HCT116 (cell line): Measurements from ENCODE around the gene CTR9.

Experiments
- ATF3 ChIP-seq: IDR thresholded peaks from 2 replicates; pipeline ENCODE4 v1.6.1; 2012
- CEBPB ChIP-seq: IDR thresholded peaks from 2 replicates; pipeline ENCODE4 v1.6.1; 2012; ENCODE audit warnings: low read depth
- CTCF ChIP-seq, 3 experiments: fragments of 200-600 bp in 1 of 3; sonication (generic) in 1 of 3; IDR thresholded peaks in 2 of 3; conservative IDR thresholded peaks in 1 of 3; 2 replicates each; pipeline ENCODE4 v1.5.1; 2012 to 2017; ENCODE audit warnings: low read depth in 2 of 3, low read length in 2 of 3, antibody characterized with exemption in 1 of 3, borderline replicate concordance in 1 of 3, control low read depth in 1 of 3, mild to moderate bottlenecking in 1 of 3, mixed read lengths in 1 of 3, mixed run types in 1 of 3, moderate library complexity in 1 of 3; ENCODE audit not compliant: insufficient read depth in 1 of 3
- EZH2 ChIP-seq: fragments of 200-600 bp; sonication (generic); IDR thresholded peaks from 2 replicates; pipeline ENCODE4 v1.6.1; 2017; ENCODE audit warnings: antibody characterized with exemption, mixed run types
- EZH2phosphoT487 ChIP-seq: fragments of 200-600 bp; IDR thresholded peaks from 2 replicates; pipeline ENCODE4 v1.6.1; 2018; ENCODE audit warnings: antibody characterized with exemption, borderline replicate concordance
- JUND ChIP-seq: IDR thresholded peaks from 2 replicates; pipeline ENCODE4 v1.6.1; 2012
- POLR2A ChIP-seq: IDR thresholded peaks from 2 replicates; pipeline ENCODE4 v1.7.0; 2011; ENCODE audit warnings: borderline replicate concordance; ENCODE audit not compliant: insufficient read depth, insufficient read length; ENCODE audit errors: extremely low read depth
- POLR2AphosphoS5 ChIP-seq: IDR thresholded peaks from 2 replicates; pipeline ENCODE4 v1.6.1; 2011; ENCODE audit warnings: mild to moderate bottlenecking, low read depth, low read length, moderate library complexity
- RAD21 ChIP-seq: IDR thresholded peaks from 2 replicates; pipeline ENCODE4 v1.6.1; 2012; ENCODE audit warnings: low read depth, mild to moderate bottlenecking
- REST ChIP-seq: IDR thresholded peaks from 2 replicates; pipeline ENCODE4 v1.6.1; 2012; ENCODE audit warnings: low read depth
- SP1 ChIP-seq: IDR thresholded peaks from 2 replicates; pipeline ENCODE4 v1.6.1; 2012; ENCODE audit warnings: low read depth
- YY1 ChIP-seq: IDR thresholded peaks from 2 replicates; pipeline ENCODE4 v1.6.1; 2011; ENCODE audit warnings: low read length, low read depth, moderate library complexity, mild to moderate bottlenecking; ENCODE audit not compliant: insufficient replicate concordance; ENCODE audit errors: extremely low read depth
- ZBTB33 ChIP-seq: IDR thresholded peaks from 2 replicates; pipeline ENCODE4 v1.6.1; 2011; ENCODE audit warnings: mild to moderate bottlenecking, low read length, moderate library complexity; ENCODE audit not compliant: insufficient replicate concordance; ENCODE audit errors: extremely low read depth
- ZNF274 ChIP-seq: fragments of 200-500 bp; sonication (Bioruptor generic); IDR thresholded peaks from 2 replicates; pipeline ENCODE4 v1.6.1; 2014; ENCODE audit warnings: mild to moderate bottlenecking, low read depth, low read length, inconsistent platforms

GRCh38 chr11:10806206-10806605 is 55.2 kb downstream of the CTR9 start:
- no peak for TF ChIP-seq POLR2A
- no peak for TF ChIP-seq CTCF (IDR thresholded peaks at IDR 0.05 in 2 of 3, conservative IDR thresholded peaks at IDR 0.05 in 1 of 3; ENCODE audit: borderline replicate concordance in 1 of 3, insufficient read depth in 1 of 3, low read depth in 2 of 3, low read length in 2 of 3)
- TF ChIP-seq REST, result no peak
- TF ChIP-seq YY1, result no peak
- no peak for TF ChIP-seq EZH2
- TF ChIP-seq POLR2AphosphoS5, result no peak
- TF ChIP-seq RAD21, result no peak
- no peak for TF ChIP-seq JUND
- no peak for TF ChIP-seq CEBPB
- TF ChIP-seq SP1, result no peak
- TF ChIP-seq ZBTB33, result no peak
- TF ChIP-seq ATF3, result no peak
- no peak for TF ChIP-seq EZH2phosphoT487
- TF ChIP-seq ZNF274, result no peak
